Measurements from ENCODE around the gene KCND3.

Gene KCND3

GRCh38 chr1:111851552-111851951 lies 137.9 kb downstream of the KCND3 start:
- Histone ChIP-seq H3K36me3 (ENCODE audit: control insufficient read depth in 2 of 2, insufficient read depth in 1 of 2, low read length in 2 of 2) (no peaks in the 10 kb centered on the region), H3K4me1 (ENCODE audit: control insufficient read depth, insufficient read depth, low read length) (no peaks in the 10 kb centered on the region), H3K9me3 (ENCODE audit: control insufficient read depth, insufficient read depth, low read depth, low read length) (no peaks in the 10 kb centered on the region), H3K27ac (ENCODE audit: extremely low read depth, low read depth, low read length) (no peak overlapping the region), H3K4me3 (ENCODE audit: low read depth, low read length) (no peak overlapping the region)
- ChIA-PET POLR2A (no interaction called here), CTCF (interaction anchor here (0.6 kb wide), 2 partner anchors 28 to 824 kb away, joined by 3 to 4 read pairs; no protein-coding TSS in a partner anchor)
- TF ChIP-seq ZSCAN16 (tag by site-specific recombination; IDR thresholded peaks at IDR 0.05): no peak
- no peak for TF ChIP-seq ZNF792 (tag by site-specific recombination; IDR thresholded peaks at IDR 0.05)
- TF ChIP-seq ZBTB10 (tag by site-specific recombination; IDR thresholded peaks at IDR 0.05): no peak
- TF ChIP-seq MYNN (tag by site-specific recombination; IDR thresholded peaks at IDR 0.05; ENCODE audit: borderline replicate concordance): no peak
- TF ChIP-seq ZNF701 (tag by site-specific recombination; IDR thresholded peaks at IDR 0.05): no peak
- TF ChIP-seq ZNF37A (tag by site-specific recombination; IDR thresholded peaks at IDR 0.05): no peak
- TF ChIP-seq SCRT2 (tag by site-specific recombination; IDR thresholded peaks at IDR 0.05): no peak
- TF ChIP-seq OSR2 (tag by site-specific recombination; IDR thresholded peaks at IDR 0.05): no peak
- no peak for TF ChIP-seq ZNF140 (tag by site-specific recombination; IDR thresholded peaks at IDR 0.05)
- no peak for TF ChIP-seq ZBTB8A (tag by site-specific recombination; IDR thresholded peaks at IDR 0.05)
- no peak for TF ChIP-seq ZNF692 (tag by site-specific recombination; IDR thresholded peaks at IDR 0.05)

GRCh38 chr1:111850109-111850508 lies 139.4 kb downstream of the KCND3 start:
- no peaks in the 10 kb centered on the region for H3K9me3 ChIP-seq (ENCODE audit: control insufficient read depth, insufficient read depth, low read depth, low read length)
- H3K36me3 ChIP-seq (ENCODE audit: control insufficient read depth in 2 of 2, insufficient read depth in 1 of 2, low read length in 2 of 2): no peaks in the 10 kb centered on the region
- no peak overlapping the region for H3K27ac ChIP-seq (ENCODE audit: extremely low read depth, low read depth, low read length)
- H3K4me3 ChIP-seq (ENCODE audit: low read depth, low read length): no peak overlapping the region
- no peaks in the 10 kb centered on the region for H3K4me1 ChIP-seq (ENCODE audit: control insufficient read depth, insufficient read depth, low read length)
- no peak for TF ChIP-seq ZNF560 (tag by site-specific recombination; IDR thresholded peaks at IDR 0.05; ENCODE audit: borderline replicate concordance)
- no peak for TF ChIP-seq ZNF664 (tag by site-specific recombination; IDR thresholded peaks at IDR 0.05)
- TF ChIP-seq ZNF549 (tag by site-specific recombination; IDR thresholded peaks at IDR 0.05): no peak
- no peak for TF ChIP-seq OSR2 (tag by site-specific recombination; IDR thresholded peaks at IDR 0.05)
- no peak for TF ChIP-seq ZNF157 (tag by site-specific recombination; IDR thresholded peaks at IDR 0.05)
- no peak for TF ChIP-seq ZNF501 (tag by site-specific recombination; IDR thresholded peaks at IDR 0.05)
- no peak for TF ChIP-seq ZNF76 (tag by site-specific recombination; IDR thresholded peaks at IDR 0.05; ENCODE audit: borderline replicate concordance, low read depth)
- TF ChIP-seq ZNF146 (tag by site-specific recombination; IDR thresholded peaks at IDR 0.05): no peak
- no peak for TF ChIP-seq ZEB2 (tag by site-specific recombination; IDR thresholded peaks at IDR 0.05)
- TF ChIP-seq ZNF10 (tag by site-specific recombination; IDR thresholded peaks at IDR 0.05): no peak
- TF ChIP-seq ZNF280D (tag by site-specific recombination; IDR thresholded peaks at IDR 0.05): no peak
- TF ChIP-seq ZXDB (tag by site-specific recombination; IDR thresholded peaks at IDR 0.05): no peak
- no peak for TF ChIP-seq ZNF792 (tag by site-specific recombination; IDR thresholded peaks at IDR 0.05)
- no peak for TF ChIP-seq REST (tag by site-specific recombination; IDR thresholded peaks at IDR 0.05)
- TF ChIP-seq ZNF473 (tag by site-specific recombination; IDR thresholded peaks at IDR 0.05): no peak
- ChIA-PET POLR2A (no interaction called here), CTCF (no interaction called here)
